Stimulated activated CD8-positive, alpha-beta memory T cell treated with anti-CD3 and anti-CD28 coated beads, Interleukin-7, amount 100 ng/mL, for 48 hours (primary cell): ENCODE measurements around the gene SLC35G1.

Experiments used
- DNase-seq, 2 donors: peaks; one replicate each; pipeline ENCODE4 v3.0.0-alpha.2; 2020; ENCODE audit warnings: low read depth in 1 of 2; ENCODE audit errors: extremely low read depth in 1 of 2

The SLC35G1 gene

DNA sequence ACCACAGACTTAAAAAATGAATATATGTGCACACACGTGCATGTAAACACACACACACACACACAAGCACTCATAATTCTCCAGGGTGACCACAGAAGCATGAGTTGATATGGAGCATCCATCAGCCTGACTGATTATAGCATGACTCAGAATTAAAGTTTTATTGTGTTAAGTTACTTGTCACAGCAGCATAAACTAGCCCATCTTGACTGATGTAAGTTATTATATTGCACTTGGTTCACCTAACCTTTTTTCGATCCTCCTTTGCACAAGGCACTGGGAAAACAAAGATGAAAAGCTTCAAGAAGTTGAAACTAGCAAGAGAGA, 18.8 kb upstream of the SLC35G1 start:
- no peak for DNase-seq

- no peak for DNase-seq
Observed at GRCh38 chr10:93876381-93876780, 17.4 kb upstream of the SLC35G1 start.

- no peak for DNase-seq
Observed at GRCh38 chr10:93879273-93879672, 14.5 kb upstream of the SLC35G1 start.

DNA sequence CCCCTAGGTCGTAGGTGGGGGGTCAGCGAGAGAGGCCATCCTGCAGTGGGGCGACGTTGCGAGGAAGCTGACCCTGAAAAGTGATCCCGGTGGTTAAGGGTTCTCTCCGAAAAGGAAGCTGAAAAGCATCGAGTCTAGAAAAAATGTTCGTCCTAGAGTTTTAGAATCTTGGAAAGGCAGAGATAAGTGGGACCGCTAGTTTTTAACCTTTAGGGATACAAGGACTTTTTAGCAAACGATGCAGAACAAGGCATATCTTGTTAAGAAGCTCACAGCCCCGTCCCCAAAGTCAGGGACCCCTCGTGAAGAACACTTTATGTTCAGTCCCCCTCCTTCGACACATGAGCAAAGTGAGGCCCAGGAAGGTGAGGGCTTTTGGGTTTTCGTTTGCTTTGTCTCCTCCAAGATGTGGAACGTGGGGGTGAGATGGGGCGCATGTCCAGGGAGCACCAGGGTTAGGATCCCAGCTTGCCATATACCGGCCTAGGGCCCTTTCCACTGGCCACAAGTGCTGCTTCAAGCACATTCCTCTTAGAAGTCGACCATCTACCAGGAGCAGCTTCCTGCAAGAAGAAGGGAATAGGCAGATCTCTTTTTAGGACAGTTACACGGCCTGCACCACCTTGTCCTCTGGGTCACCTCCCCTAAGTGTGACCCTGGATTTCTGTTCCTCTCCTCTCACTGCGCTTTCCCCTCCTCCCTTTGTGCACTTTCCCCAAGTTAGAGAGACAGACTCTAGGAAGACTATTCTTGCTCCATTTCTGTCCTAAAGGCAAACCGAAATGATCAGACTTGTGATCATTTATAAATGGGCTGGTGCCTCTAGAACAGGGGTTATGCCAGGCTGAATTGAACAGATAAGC, 969 bp downstream of the SLC35G1 start:
- no peak for DNase-seq

- DNase-seq, result no peak
Observed at GRCh38 chr10:93897070-93897780, 3.4 kb downstream of the SLC35G1 start.

GRCh38 chr10:93899109-93899508, 5.3 kb downstream of the SLC35G1 start:
- DNase-seq, result no peak

DNA sequence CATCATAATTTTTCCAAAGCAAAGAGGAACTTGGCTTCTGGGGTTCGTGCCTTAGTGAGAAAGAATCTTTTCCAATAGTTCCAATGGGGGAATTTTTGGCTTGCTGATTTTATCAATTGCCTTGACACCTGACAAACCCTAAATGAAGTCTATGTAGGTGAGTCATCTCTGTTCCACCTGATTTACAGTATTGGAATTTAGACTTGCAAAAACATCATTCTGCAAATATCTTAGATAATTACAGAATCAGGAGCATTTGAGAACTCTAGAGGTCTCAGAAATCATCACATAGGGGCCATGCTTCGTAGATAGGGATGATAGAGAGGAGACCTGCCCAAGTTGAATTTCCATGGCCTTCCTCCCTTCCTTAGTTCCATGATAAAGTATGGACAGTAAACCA, 9.3 kb downstream of the SLC35G1 start:
- DNase-seq, result no peak

DNA sequence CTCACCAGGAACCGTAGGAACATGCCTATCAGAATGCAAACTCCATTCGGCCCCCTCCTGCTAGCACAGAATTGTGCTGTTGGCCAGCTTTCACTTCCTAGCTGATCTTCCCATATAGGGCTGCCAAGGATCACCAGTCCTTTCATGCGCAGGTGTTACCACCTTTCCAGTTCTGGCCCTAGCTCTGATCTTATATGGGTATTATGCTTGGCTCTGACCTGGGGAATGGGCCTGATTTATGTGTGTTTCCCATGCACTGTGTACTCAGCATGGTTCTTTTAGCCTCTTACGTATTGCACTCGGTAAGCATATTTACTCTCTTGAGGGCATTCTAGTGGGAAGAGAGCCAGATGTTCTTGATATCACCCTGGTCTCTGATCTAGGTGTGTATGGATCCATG, 11.1 kb downstream of the SLC35G1 start:
- no peak for DNase-seq

GRCh38 chr10:93907059-93907458, 13.3 kb downstream of the SLC35G1 start:
- no peak for DNase-seq

GRCh38 chr10:93911866-93912265, 18.1 kb downstream of the SLC35G1 start:
- no peak for DNase-seq

GRCh38 chr10:93912444-93912843, 18.7 kb downstream of the SLC35G1 start:
- DNase-seq, result no peak

DNA sequence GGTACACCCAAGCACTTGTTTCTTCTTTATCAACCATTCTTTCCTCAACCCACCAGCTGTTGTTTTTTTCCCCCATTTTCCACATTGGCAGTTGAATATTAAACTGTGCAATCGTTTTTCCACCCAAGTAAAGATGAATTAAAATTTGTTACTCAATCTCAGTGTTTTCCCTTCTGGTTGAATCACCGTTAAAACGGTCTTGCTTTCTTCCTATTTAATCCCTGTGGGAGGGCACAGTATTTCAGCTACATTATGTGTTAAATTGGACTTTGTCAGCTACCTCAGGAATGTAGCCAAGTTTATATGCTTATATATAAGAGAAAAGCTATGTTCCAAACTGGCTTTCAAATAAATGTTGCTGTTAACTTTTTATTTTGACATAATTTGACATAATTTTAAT, 19.9 kb downstream of the SLC35G1 start:
- no peak for DNase-seq

DNA sequence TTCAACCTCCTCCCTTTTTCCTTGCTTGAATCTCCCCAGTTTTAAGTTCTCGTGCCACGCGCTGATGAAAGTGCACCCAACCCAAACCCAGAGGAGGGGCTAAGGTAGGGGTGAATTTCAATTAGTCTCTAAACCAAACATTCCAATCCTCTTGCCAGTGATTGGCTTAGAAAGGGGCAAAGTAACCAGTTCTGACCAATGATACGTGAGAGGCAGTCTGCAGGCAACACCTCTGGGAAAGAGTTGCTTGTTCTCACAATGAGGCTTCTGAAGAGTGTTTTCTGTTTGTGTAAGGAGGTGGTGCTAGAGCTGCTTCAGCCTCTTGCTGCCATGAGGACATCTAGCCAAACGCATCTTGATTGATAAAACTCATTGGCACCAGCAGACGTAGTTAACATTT, 21.8 kb downstream of the SLC35G1 start:
- no peak for DNase-seq

DNA sequence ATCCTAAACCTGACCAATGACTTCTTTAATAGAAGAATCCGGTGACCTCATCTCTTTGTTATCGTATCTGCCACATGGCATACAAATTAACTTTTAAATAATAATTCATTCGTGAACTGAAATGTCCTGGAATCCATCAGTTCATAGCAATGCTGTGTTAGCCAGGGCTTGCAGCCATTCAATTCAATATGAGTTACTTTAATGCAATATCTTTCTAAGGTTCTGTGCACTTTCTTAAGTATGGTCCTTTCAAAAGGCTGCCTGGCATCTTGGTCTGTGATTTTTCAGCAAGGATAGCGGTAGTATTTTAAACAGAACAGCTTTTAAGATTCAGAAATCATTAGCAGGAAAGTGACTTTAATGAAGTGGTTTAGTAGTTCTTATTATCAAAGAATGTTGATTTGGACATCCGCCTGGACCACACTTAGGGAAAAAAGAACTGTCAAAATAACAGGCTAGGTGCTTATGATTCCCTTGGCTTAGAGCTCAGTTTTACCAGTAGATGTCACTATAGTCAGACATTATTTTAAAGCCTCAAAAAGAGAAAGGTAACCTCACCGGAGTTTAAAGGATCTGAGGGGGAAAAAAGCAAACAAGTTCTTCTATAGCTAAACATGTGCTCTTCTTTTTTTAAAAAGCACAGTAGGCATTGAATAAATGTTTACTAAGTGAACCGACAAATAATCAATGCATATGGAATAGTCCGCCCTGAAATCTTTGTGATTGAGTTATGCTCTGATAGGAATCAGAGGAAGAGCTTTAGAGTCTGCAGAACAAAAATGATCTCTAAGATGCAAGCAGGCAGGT, 22.7 kb downstream of the SLC35G1 start:
- DNase-seq, result no peak

DNA sequence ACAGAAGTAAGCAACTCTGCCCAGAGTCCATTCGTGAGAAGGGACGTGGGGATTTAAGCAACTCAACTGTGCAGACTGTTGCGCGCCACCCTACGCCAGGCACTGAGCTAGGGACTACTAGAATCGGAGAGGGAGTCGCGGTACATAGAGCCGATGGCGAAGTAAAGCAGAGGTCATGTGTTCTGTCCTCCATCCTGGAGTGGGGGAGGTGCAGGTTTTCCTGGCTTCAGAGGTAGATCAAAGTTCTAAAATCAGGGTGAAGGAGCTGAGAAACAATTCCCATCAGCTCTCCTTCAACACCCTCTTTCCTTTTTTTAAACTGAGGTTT, 23.2 kb downstream of the SLC35G1 start:
- no peak for DNase-seq

- DNase-seq, result no peak
Observed at GRCh38 chr10:93917821-93918220, 24.0 kb downstream of the SLC35G1 start.

- no peak for DNase-seq
Observed at GRCh38 chr10:93921338-93921737, 27.6 kb downstream of the SLC35G1 start.

DNA sequence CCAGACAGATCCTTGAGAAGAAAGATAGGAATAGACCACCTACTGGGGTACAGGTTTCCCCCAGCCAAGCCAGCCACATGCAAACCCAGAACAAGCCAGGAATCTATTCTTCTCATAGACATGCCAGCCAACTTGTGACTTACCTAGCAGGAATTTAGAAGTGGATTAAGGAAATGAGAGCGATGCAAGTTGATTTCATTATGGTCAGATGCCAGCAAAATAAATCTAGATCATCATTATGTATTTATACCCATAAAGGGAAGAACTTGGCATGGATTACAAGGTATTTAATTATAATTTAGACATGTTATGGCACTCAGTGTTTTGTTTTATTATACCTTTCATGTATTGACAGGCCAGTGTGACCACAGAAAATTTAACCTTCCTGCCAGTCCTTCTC, 32.8 kb downstream of the SLC35G1 start:
- DNase-seq, result no peak

DNA sequence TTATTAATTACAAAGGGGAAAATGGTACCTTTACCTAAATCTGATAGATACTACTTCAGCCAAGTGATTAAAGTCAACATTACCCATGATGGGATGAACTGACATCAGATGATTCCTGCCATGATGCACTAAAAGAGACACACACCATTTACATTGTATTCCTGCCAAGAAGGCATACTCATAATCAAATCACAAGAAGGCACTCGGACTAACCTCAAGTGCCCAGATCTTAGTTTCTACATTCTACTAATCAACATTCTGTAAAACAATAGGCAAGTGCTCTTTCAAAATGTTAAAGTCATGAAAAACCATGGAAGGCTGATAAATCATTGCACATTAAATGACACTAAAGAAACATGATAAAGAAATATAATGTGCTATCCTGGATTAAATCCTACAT, 44.4 kb downstream of the SLC35G1 start:
- DNase-seq, result no peak

DNA sequence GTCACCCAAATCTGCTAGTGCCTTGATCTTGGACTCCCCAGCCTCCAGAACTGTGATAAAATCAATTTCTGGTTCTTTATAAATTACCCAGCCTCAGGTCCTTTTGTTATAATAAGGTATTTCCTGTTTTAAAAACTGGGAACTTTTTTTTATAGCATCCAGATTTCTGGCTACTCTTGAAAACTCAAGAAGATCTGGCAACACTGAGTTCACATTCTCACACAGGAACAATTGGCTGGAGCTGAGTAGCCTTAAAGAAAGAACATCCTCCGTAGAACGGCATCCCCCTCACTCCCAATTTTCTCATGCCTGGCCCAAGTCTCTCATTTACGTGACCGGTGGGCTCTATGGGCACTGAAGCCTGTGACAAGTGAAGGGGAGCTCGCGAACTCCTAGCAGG, 47.1 kb downstream of the SLC35G1 start:
- DNase-seq, result no peak

GRCh38 chr10:93941606-93942005, 47.8 kb downstream of the SLC35G1 start:
- no peak for DNase-seq

GRCh38 chr10:93945819-93946218, 52.0 kb downstream of the SLC35G1 start:
- no peak for DNase-seq
